SK-N-SH (cell line): ENCODE data around the gene MTCL1. TPM values are rescaled to one million over a fixed set of nuclear protein-coding genes. Genes with fewer than 3 reads are reported as not detected.

Experiments
- CTCF ChIA-PET: fragments of 300-600, 350-600 bp; formaldehyde crosslinking; extraction: SDS; loops from one replicate; lab custom pipeline; 2021; lab: Yijun Ruan, JAX
- POLR2A ChIA-PET: fragments of 350-600 bp; sonication (Branson Sonifier 250); formaldehyde crosslinking; extraction: SDS; loops from one replicate; lab custom pipeline; 2020; ENCODE audit warnings: antibody characterized with exemption, inconsistent platforms; lab: Yijun Ruan, JAX
- DNase-seq: peaks from one replicate; pipeline ENCODE4 v3.0.0; 2012
- H2AFZ ChIP-seq: fragments of 200-600 bp; sonication (generic); 2 replicates; pipeline ENCODE4 v1.8.1; 2016; ENCODE audit warnings: antibody characterized with exemption, mild to moderate bottlenecking, low read depth
- H3F3A ChIP-seq: fragments of 200-600 bp; sonication (generic); replicated peaks from 2 replicates; pipeline ENCODE3; 2016; ENCODE audit warnings: antibody characterized with exemption, mild to moderate bottlenecking; ENCODE audit not compliant: insufficient read depth
- H3K27ac ChIP-seq, 2 experiments: fragments of 200-500 bp in 1 of 2; fragments of 200-600 bp in 1 of 2; sonication (Bioruptor generic) in 1 of 2; sonication (generic), shearing (Covaris generic) in 1 of 2; 2 replicates each; pipeline versions ENCODE4 v1.5.1 to v1.6.1; 2014 to 2016; ENCODE audit warnings: low read depth in 2 of 2, inconsistent platforms in 1 of 2, low read length in 1 of 2, mild to moderate bottlenecking in 1 of 2, mixed read lengths in 1 of 2
- H3K27me3 ChIP-seq: fragments of 200-600 bp; sonication (generic), shearing (Covaris generic); 2 replicates; pipeline ENCODE4 v1.6.1; 2016; ENCODE audit warnings: mixed run types; ENCODE audit not compliant: insufficient read depth
- H3K36me3 ChIP-seq, 2 experiments: fragments of 200-500 bp in 1 of 2; fragments of 200-600 bp in 1 of 2; sonication (Bioruptor generic) in 1 of 2; sonication (generic) in 1 of 2; replicated peaks in 1 of 2; 2 replicates each; pipeline versions ENCODE3 to v1.5.1; 2014 to 2016; ENCODE audit warnings: low read length in 1 of 2, mild to moderate bottlenecking in 1 of 2; ENCODE audit not compliant: insufficient read depth in 2 of 2, control insufficient read depth in 1 of 2
- H3K4me1 ChIP-seq, 2 experiments: fragments of 200-500 bp in 1 of 2; fragments of 200-600 bp in 1 of 2; sonication (Bioruptor generic) in 1 of 2; sonication (generic), shearing (Covaris generic) in 1 of 2; 2 replicates each; pipeline versions ENCODE4 v1.5.1 to v1.6.1; 2014 to 2016; ENCODE audit warnings: low read depth in 1 of 2, low read length in 1 of 2, mixed run types in 1 of 2; ENCODE audit not compliant: insufficient read depth in 2 of 2, control insufficient read depth in 1 of 2
- H3K4me2 ChIP-seq: fragments of 200-600 bp; sonication (generic), shearing (Covaris generic); 2 replicates; pipeline ENCODE4 v1.6.1; 2017; ENCODE audit warnings: mixed run types
- H3K4me3 ChIP-seq, 2 experiments: fragments of 200-500 bp in 1 of 2; fragments of 200-600 bp in 1 of 2; sonication (Bioruptor generic) in 1 of 2; sonication (generic), shearing (Covaris generic) in 1 of 2; 2 replicates each; pipeline versions ENCODE4 v1.5.1 to v1.8.1; 2014 to 2016; ENCODE audit warnings: low read depth in 2 of 2, inconsistent platforms in 1 of 2, low read length in 1 of 2, mild to moderate bottlenecking in 1 of 2, mixed read lengths in 1 of 2, moderate library complexity in 1 of 2
- H3K79me2 ChIP-seq: fragments of 200-600 bp; sonication (generic); 2 replicates; pipeline ENCODE4 v1.8.1; 2017; ENCODE audit warnings: mild to moderate bottlenecking; ENCODE audit not compliant: insufficient read depth
- H3K9ac ChIP-seq: fragments of 200-600 bp; sonication (generic); 2 replicates; pipeline ENCODE4 v1.6.1; 2017; ENCODE audit warnings: mixed run types
- H3K9me2 ChIP-seq: fragments of 200-600 bp; sonication (generic); 2 replicates; pipeline ENCODE4 v1.6.1; 2017; ENCODE audit warnings: mixed run types
- H3K9me3 ChIP-seq: fragments of 200-600 bp; sonication (generic); 2 replicates; pipeline ENCODE4 v1.6.1; 2017; ENCODE audit warnings: mixed run types, mild to moderate bottlenecking, moderate library complexity
- H4K20me1 ChIP-seq: fragments of 200-600 bp; sonication (generic); 2 replicates; pipeline ENCODE4 v1.6.1; 2017; ENCODE audit warnings: mild to moderate bottlenecking, mixed run types; ENCODE audit not compliant: insufficient read depth
- EP300 ChIP-seq, 2 experiments: IDR thresholded peaks; 2 replicates each; pipeline versions ENCODE4 v1.4.0 to v1.6.1; 2012; ENCODE audit warnings: borderline replicate concordance in 1 of 2, low read depth in 1 of 2, low read length in 1 of 2
- FOSL2 ChIP-seq: IDR thresholded peaks from 2 replicates; pipeline ENCODE4 v1.4.0; 2012; ENCODE audit warnings: low read depth, mild to moderate bottlenecking, moderate library complexity, borderline replicate concordance
- FOXJ3 ChIP-seq: sonication (generic); formaldehyde crosslinking; IDR thresholded peaks from 2 replicates; pipeline ENCODE4 v1.5.1; 2020; ENCODE audit warnings: mild to moderate bottlenecking, missing genetic modification reagents
- FOXM1 ChIP-seq: IDR thresholded peaks from 2 replicates; pipeline ENCODE4 v1.4.0; 2012; ENCODE audit warnings: low read depth, mild to moderate bottlenecking
- GABPA ChIP-seq: IDR thresholded peaks from 2 replicates; pipeline ENCODE4 v1.4.0; 2012; ENCODE audit warnings: low read depth, mild to moderate bottlenecking
- GATA2 ChIP-seq: sonication (generic); formaldehyde crosslinking; IDR thresholded peaks from 2 replicates; pipeline ENCODE4 v1.5.0; 2020; ENCODE audit warnings: mild to moderate bottlenecking, missing genetic modification reagents
- RAD21 ChIP-seq: IDR thresholded peaks from 2 replicates; pipeline ENCODE4 v1.6.1; 2012; ENCODE audit warnings: mild to moderate bottlenecking, low read length
- RCOR1 ChIP-seq: fragments of 150-350 bp; IDR thresholded peaks from 2 replicates; pipeline ENCODE4 v1.6.1; 2017; ENCODE audit warnings: antibody characterized with exemption, low read length
- RFX5 ChIP-seq: IDR thresholded peaks from 2 replicates; pipeline ENCODE4 v1.6.1; 2012; ENCODE audit warnings: mild to moderate bottlenecking, improper control_type of control experiment, low read length
- SIN3A ChIP-seq: IDR thresholded peaks from 2 replicates; pipeline ENCODE4 v1.6.1; 2012; ENCODE audit warnings: low read depth, mild to moderate bottlenecking, low read length, moderate library complexity, borderline replicate concordance
- TCF12 ChIP-seq: IDR thresholded peaks from 2 replicates; pipeline ENCODE4 v1.4.0; 2012
- YY1 ChIP-seq: IDR thresholded peaks from 2 replicates; pipeline ENCODE4 v1.4.0; 2012; ENCODE audit warnings: low read depth, mild to moderate bottlenecking
- WGBS: methylation state at CpG from one replicate; pipeline ENCODE4 v1.1.6; 2017; ENCODE audit warnings: low lambda C conversion rate; 5-methylcytosine and 5-hydroxymethylcytosine counted together
- polyA plus RNA-seq, 3 experiments: library from polyadenylated mRNA; depleted of rRNA; stranded (reverse); fragments of >200 nt; gene quantifications; 2 replicates each; pipeline ENCODE4 v1.2.3, GENCODE V29; 2012
- TF ChIP-seq, protein P1 (sequence below): IDR thresholded peaks from 2 replicates; pipeline ENCODE4; 2012
- TF ChIP-seq, protein P2 (sequence below): fragments of 150-350 bp; IDR thresholded peaks from 2 replicates; pipeline ENCODE4 v1.6.1; 2017; ENCODE audit warnings: antibody characterized with exemption, low read length, low read depth, borderline replicate concordance
- TF ChIP-seq, protein P3 (sequence below): fragments of 200-600 bp; sonication (generic); IDR thresholded peaks from 2 replicates; pipeline ENCODE4 v1.6.1; 2017; ENCODE audit warnings: antibody characterized with exemption, mild to moderate bottlenecking, moderate library complexity
- TF ChIP-seq, protein P4 (sequence below): IDR thresholded peaks from 2 replicates; pipeline ENCODE4 v1.4.0; 2012; ENCODE audit warnings: low read depth, borderline replicate concordance
- TF ChIP-seq, protein P5 (sequence below): IDR thresholded peaks from 2 replicates; pipeline ENCODE4 v1.6.1; 2012; ENCODE audit warnings: mild to moderate bottlenecking, low read depth, low read length, moderate library complexity

MTCL1 gene
- polyA plus RNA-seq, 1 of the 3 experiments (the other 2 are of a cell fraction), result 33.5 TPM

DNA sequence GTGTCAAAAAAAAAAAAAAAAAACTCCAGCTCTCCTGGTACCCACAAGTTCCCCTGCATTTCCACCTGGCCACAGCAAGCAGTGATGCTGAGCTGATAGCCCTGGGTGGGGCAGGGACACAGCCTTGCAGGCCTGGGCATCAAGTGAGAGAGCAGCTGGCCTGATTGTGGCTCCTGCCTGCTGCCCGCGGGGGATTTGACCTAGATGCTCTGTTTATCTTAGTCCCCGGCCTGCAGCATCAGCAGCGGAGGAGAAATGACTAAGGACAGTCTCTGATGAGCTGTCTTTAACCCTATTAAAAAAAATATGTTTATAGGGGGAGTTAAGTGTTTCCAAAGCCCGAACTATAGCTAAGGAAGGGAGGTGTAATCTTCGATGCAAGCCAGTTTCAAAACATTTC, 102.6 kb downstream of the MTCL1 start:
- H4K20me1 ChIP-seq, result no peaks in the 10 kb centered on the region
- H3K36me3 ChIP-seq, result peaks cover 38 to 58% of the 10 kb centered on the region in 2 experiments
- peaks cover 6% of the 10 kb centered on the region for H3K79me2 ChIP-seq
- CTCF ChIA-PET, result interaction anchor here (0.6 to 1.7 kb wide), 8 partner anchors 9 to 181 kb away, joined by 3 to 10 read pairs (median 4); no protein-coding TSS in a partner anchor
- 74% methylated on average over 6 of the region's 6 CpGs for WGBS
- no peak overlapping the region for H3K9ac ChIP-seq
- no peak overlapping the region for H3K4me3 ChIP-seq
- peak; percentile 79 for DNase-seq
- no peak overlapping the region for H2AFZ ChIP-seq
- H3K4me2 ChIP-seq, result no peak overlapping the region
- H3K4me1 ChIP-seq, result peaks cover 5 to 6% of the 10 kb centered on the region in 2 experiments; a peak in 3 of 4 replicates
- TF ChIP-seq FOSL2, result no peak
- TF ChIP-seq, protein P1, sequence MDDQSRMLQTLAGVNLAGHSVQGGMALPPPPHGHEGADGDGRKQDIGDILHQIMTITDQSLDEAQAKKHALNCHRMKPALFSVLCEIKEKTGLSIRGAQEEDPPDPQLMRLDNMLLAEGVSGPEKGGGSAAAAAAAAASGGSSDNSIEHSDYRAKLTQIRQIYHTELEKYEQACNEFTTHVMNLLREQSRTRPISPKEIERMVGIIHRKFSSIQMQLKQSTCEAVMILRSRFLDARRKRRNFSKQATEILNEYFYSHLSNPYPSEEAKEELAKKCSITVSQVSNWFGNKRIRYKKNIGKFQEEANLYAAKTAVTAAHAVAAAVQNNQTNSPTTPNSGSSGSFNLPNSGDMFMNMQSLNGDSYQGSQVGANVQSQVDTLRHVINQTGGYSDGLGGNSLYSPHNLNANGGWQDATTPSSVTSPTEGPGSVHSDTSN, result no peak
- peak; percentile 61; the same call in 1 of the 2 replicates for TF ChIP-seq FOXJ3 (CRISPR knock-in tag)
- TF ChIP-seq FOXM1, result no peak
- TF ChIP-seq RAD21, result peak; percentile 26; the same call in 1 of the 2 replicates
- peak in 1 of 2 experiments; percentile 32; a peak in 1 of 4 replicates for TF ChIP-seq EP300 (IDR thresholded peaks at IDR 0.05; ENCODE audit: borderline replicate concordance in 1 of 2, low read depth in 1 of 2, low read length in 1 of 2)
- peak; percentile 85 for TF ChIP-seq GATA2
- peak; percentile 69; the same call in 1 of the 2 replicates for TF ChIP-seq RCOR1
- H3K27me3 ChIP-seq, result no peaks in the 10 kb centered on the region
- no peaks in the 10 kb centered on the region for H3K9me2 ChIP-seq
- POLR2A ChIA-PET, result interaction anchor here (1.0 to 1.3 kb wide), 2 partner anchors 9 to 42 kb away, joined by 5 to 7 read pairs; no protein-coding TSS in a partner anchor
- H3K9me3 ChIP-seq, result no peaks in the 10 kb centered on the region
- 0 out of 4 replicates have a peak overlapping the region, but pooled peaks of 1 of the 2 experiments have one; percentile 16 for H3K27ac ChIP-seq
- H3F3A ChIP-seq, result no peaks in the 10 kb centered on the region

DNA sequence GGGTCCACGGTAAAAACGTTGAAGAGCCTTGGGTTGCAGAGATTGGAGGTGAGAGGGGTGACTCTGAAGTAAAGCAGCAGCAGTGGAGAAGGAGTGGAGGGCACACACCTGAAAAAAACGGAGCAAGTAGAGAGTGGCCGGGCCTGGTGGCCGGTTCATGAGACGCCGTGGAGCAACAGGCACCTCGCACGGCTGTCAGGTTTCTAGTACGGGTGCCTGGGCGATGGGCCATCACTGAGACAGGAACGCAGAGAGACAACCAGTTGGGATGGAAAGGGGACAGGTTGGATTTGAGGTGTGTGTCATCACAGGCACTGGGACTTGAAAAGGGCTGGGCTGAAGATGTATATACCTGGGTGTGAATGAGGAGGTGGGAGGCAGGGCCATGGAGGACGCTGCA, 104.2 kb downstream of the MTCL1 start:
- POLR2A ChIA-PET, result no interaction called here
- H3K9me3 ChIP-seq, result no peaks in the 10 kb centered on the region
- no peak overlapping the region for H2AFZ ChIP-seq
- H3K79me2 ChIP-seq, result peaks cover 2% of the 10 kb centered on the region
- H3F3A ChIP-seq, result peaks cover 5% of the 10 kb centered on the region
- H3K4me1 ChIP-seq, result peaks cover 6 to 13% of the 10 kb centered on the region in 2 experiments
- no peak overlapping the region for H3K4me2 ChIP-seq
- H3K9ac ChIP-seq, result no peak overlapping the region
- peaks cover 30 to 59% of the 10 kb centered on the region in 2 experiments for H3K36me3 ChIP-seq
- no peak for TF ChIP-seq RFX5
- TF ChIP-seq TCF12, result no peak
- TF ChIP-seq RAD21, result no peak
- TF ChIP-seq EP300 (IDR thresholded peaks at IDR 0.05; ENCODE audit: borderline replicate concordance in 1 of 2, low read depth in 1 of 2, low read length in 1 of 2), result no peak
- TF ChIP-seq YY1, result no peak
- TF ChIP-seq, protein P2, sequence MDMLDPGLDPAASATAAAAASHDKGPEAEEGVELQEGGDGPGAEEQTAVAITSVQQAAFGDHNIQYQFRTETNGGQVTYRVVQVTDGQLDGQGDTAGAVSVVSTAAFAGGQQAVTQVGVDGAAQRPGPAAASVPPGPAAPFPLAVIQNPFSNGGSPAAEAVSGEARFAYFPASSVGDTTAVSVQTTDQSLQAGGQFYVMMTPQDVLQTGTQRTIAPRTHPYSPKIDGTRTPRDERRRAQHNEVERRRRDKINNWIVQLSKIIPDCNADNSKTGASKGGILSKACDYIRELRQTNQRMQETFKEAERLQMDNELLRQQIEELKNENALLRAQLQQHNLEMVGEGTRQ, result no peak
- TF ChIP-seq, protein P3, sequence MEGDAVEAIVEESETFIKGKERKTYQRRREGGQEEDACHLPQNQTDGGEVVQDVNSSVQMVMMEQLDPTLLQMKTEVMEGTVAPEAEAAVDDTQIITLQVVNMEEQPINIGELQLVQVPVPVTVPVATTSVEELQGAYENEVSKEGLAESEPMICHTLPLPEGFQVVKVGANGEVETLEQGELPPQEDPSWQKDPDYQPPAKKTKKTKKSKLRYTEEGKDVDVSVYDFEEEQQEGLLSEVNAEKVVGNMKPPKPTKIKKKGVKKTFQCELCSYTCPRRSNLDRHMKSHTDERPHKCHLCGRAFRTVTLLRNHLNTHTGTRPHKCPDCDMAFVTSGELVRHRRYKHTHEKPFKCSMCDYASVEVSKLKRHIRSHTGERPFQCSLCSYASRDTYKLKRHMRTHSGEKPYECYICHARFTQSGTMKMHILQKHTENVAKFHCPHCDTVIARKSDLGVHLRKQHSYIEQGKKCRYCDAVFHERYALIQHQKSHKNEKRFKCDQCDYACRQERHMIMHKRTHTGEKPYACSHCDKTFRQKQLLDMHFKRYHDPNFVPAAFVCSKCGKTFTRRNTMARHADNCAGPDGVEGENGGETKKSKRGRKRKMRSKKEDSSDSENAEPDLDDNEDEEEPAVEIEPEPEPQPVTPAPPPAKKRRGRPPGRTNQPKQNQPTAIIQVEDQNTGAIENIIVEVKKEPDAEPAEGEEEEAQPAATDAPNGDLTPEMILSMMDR, result no peak
- no peak for TF ChIP-seq FOSL2
- TF ChIP-seq, protein P4, sequence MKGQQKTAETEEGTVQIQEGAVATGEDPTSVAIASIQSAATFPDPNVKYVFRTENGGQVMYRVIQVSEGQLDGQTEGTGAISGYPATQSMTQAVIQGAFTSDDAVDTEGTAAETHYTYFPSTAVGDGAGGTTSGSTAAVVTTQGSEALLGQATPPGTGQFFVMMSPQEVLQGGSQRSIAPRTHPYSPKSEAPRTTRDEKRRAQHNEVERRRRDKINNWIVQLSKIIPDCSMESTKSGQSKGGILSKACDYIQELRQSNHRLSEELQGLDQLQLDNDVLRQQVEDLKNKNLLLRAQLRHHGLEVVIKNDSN, result no peak
- no peak for TF ChIP-seq GABPA
- TF ChIP-seq SIN3A, result no peak
- TF ChIP-seq, protein P5, sequence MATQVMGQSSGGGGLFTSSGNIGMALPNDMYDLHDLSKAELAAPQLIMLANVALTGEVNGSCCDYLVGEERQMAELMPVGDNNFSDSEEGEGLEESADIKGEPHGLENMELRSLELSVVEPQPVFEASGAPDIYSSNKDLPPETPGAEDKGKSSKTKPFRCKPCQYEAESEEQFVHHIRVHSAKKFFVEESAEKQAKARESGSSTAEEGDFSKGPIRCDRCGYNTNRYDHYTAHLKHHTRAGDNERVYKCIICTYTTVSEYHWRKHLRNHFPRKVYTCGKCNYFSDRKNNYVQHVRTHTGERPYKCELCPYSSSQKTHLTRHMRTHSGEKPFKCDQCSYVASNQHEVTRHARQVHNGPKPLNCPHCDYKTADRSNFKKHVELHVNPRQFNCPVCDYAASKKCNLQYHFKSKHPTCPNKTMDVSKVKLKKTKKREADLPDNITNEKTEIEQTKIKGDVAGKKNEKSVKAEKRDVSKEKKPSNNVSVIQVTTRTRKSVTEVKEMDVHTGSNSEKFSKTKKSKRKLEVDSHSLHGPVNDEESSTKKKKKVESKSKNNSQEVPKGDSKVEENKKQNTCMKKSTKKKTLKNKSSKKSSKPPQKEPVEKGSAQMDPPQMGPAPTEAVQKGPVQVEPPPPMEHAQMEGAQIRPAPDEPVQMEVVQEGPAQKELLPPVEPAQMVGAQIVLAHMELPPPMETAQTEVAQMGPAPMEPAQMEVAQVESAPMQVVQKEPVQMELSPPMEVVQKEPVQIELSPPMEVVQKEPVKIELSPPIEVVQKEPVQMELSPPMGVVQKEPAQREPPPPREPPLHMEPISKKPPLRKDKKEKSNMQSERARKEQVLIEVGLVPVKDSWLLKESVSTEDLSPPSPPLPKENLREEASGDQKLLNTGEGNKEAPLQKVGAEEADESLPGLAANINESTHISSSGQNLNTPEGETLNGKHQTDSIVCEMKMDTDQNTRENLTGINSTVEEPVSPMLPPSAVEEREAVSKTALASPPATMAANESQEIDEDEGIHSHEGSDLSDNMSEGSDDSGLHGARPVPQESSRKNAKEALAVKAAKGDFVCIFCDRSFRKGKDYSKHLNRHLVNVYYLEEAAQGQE, result no peak
- TF ChIP-seq, all 33 proteins: peak for 0
- no peaks in the 10 kb centered on the region for H4K20me1 ChIP-seq
- no peaks in the 10 kb centered on the region for H3K9me2 ChIP-seq
- 96% methylated on average over 13 of the region's 13 CpGs for WGBS
- H3K27me3 ChIP-seq, result no peaks in the 10 kb centered on the region
- no peak overlapping the region for H3K4me3 ChIP-seq
- no peak overlapping the region for H3K27ac ChIP-seq
- CTCF ChIA-PET, result interaction anchor here (1.7 kb wide), 1 partner anchor 173 kb away, joined by 10 read pairs; no protein-coding TSS in a partner anchor
- DNase-seq, result no peak
